HG02885 (cell line): ENCODE results near the gene RNLS.
A peak's percentile ranks its signal among the peaks of the same experiment; 100 is the strongest.
"Not testable (repeated sequence)": the region's sequence is repeated elsewhere in the genome, so short reads cannot be mapped to it uniquely, and the experiment has no call there.

Source experiments
- ATAC-seq: cut with Tn5 transposase; IDR thresholded peaks from one replicate; pipeline ENCODE4 v1.9.1; 2021; ENCODE audit warnings: mild to moderate bottlenecking; ENCODE audit not compliant: unreplicated experiment, poor library complexity

The RNLS gene

DNA sequence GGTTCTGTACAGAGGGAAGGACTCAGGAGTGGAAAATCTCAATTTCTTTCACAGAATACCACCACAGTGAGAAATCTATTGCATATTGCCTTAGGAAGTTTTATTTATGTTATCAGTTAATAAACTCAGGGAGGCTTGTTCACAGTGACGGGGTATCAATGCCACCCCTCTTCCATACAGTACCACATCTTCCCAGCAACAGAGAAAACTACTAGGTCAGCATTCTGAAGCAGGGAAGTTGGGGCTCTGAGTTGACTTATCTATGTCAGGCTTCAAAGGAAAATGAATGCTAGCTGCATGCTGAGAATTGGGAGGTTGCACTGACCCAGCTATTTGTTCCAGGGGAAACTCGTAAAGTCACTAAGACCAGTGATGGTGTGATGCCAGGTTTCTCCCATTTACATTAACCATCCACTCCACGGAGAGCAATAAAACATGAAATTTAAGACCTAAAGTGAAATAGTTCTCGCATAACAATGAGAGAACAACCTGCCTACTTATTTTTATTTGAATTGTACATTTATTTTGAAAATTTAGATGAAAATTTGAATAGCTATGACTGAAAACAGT lies 266.7 kb downstream of the RNLS start:
- no peak for ATAC-seq

DNA sequence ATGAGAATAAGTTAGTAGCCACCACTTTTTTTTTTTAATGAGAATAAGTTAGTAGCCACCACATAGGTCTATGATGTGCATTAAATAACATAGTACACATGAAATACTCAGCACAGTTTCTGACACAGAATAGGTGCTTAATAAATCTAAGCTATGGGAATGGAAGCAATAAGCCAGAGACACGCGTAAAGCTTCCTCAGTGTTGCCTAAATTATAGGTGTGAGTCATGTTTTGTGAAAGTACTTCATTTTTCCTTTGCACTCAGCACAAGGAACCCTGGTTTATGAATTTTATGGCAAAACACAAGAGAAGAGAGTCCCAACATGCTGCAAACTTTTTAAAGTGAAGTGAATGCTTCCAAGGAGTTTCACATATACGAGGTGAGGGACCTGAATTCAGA lies 267.4 kb downstream of the RNLS start:
- ATAC-seq = no peak

DNA sequence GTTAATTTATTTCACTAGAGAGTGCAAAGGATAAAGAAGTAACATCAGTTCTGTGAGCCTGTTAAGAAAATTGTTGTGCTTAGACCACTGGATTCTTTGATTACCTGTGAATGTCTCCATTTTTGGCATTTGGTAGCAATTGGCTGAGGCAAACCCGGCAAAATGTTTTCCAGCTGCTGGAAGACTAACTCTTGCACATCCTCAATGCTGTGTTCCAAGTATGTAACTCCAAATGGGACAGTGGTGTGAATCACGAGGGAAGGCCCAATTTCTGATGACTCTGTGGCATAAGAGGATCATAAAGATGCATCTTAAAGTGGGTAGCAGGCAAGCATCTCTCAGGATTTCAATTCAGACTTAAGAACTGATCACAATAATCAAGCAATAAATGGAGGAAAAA lies 268.8 kb downstream of the RNLS start:
- no peak for ATAC-seq

GRCh38 chr10:88313878-88314277 lies 269.2 kb downstream of the RNLS start:
- no peak for ATAC-seq

- ATAC-seq = no peak
Measured at GRCh38 chr10:88312855-88313254, 270.3 kb downstream of the RNLS start.

DNA sequence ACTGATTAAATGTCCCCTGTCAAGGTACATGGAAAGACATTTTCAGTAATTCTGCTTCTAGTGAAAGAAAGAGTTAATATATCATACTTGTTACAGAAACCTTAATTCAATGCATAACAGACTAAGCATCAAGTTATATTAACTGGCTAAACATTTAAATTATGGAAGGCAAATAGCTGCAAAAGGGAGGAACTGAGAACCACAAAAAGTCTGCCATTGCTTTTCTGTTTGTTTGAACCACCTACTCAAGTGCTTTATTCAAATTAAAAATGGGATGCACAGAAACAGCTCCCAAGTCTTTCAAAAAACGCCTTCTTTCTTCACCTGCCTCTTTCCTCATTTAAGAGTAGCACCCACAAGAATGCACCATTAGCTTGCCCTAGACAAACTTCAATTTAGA lies 271.9 kb downstream of the RNLS start:
- ATAC-seq = no peak

DNA sequence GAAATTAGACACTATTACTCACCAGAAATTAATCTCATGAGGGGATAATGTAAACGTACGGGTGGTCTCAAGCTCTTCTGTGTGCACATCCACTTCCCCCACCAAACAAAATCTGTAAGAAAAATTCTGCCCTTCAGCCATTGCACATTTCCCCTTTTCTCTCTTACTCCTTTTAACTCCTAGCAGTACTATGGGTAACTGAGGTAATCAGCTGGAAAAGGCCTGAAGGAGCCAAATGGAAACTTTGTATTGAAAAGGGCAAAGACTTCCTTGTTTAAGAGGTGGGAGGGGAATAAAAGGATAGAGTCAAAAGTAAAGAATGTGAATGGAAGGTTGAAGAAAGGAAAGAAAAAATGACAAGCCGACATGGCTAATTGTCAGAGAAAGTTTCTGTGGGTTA lies 273.8 kb downstream of the RNLS start:
- no peak for ATAC-seq

DNA sequence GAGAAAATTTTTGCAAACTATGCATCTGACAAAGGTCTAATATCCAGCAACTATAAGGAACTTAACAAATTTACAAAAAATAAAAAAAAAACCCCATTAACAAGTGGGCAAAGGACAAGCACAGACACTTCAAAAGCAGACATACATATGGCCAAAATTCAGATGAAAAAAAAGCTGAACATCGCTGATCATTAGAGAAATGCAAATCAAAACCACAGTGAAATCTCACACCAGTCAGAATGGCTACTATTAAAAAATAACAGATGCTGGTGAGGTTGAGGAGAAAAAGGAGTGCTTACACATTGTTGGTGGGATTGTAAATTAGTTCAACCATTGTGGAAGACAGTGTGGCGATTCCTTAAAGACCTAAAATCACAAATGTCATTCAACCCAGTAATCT lies 274.8 kb downstream of the RNLS start:
- not testable (repeated sequence) for ATAC-seq

DNA sequence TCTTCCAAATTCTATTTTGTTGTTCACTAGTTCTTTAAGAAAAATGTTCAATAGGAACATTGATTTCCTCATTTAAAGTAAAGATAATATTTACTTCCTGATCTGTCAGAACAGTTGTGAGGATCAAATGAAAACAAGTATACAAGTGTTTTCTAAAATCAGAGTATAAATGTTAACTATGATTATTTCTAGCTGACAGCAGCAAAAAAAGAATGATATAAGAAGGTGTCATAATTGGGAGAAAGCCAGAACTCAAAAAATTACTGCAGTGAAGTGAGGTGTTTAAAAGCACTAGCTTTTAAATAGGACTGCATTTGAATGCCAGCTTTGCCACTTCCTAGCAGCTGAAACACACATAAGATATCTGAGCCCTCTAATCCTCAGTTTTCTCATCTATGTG lies 283.3 kb downstream of the RNLS start:
- no peak for ATAC-seq

DNA sequence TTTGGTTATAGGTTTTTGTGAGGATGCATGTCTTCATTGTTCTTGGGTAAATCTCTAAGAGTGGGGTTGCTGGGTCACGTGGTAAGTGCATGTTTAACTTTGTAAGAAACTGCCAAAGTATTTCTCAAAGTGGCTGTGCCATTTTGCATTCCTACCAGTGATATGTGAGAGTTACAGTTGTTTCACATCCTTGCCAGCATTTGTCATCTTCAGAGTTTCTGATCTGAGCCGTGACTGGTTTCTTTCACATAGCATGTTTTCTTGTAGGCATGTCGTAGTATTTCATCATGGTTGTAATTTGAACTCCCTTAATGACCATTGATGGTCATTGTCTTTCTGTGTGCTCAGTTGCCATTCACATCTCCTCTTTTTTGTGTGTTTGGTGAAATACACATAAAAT lies 286.0 kb downstream of the RNLS start:
- ATAC-seq = no peak

DNA sequence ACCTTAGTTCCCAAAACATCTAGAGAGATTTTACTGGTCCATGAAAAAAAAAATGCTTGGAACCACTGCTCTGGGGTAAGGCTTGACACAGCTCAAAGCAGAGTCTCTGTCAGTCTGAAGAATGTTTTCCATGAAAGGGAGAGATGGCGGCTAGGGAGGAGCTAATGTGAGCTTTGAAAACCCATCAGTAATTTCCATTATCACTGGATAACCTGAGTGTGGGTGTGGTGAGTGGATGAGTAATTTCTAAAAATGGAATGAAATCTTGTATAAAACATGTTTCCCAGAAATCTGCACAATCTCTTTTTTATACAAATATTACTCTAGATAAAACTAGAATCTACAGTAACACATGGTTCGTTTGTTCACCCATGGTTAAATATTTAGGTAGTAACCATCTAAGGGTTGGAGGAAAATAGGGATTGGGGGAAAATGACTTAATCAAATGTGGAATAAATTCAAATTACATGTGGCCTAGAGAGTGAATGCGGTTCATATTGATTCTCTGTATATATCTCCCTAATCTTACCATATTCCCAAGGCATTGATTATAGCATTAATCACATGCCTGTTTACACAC lies 289.4 kb downstream of the RNLS start:
- no peak for ATAC-seq

GRCh38 chr10:88293073-88293472 lies 290.0 kb downstream of the RNLS start:
- ATAC-seq = no peak

DNA sequence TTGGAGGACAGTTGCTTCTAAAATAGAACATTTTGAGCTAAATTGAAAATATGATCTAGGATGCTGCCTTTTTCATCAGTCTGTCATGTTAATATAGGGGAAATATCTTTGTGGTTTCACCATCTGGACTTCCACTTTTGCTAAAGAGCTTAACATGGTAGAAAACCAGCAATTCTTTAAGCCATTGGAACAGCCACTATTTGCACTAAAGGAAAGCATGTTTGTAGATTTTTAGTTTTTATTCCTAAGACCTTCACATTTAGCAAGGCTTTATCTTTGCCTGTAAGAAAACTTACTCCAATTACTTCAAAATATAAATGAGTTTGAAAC lies 291.0 kb downstream of the RNLS start:
- ATAC-seq = no peak

DNA sequence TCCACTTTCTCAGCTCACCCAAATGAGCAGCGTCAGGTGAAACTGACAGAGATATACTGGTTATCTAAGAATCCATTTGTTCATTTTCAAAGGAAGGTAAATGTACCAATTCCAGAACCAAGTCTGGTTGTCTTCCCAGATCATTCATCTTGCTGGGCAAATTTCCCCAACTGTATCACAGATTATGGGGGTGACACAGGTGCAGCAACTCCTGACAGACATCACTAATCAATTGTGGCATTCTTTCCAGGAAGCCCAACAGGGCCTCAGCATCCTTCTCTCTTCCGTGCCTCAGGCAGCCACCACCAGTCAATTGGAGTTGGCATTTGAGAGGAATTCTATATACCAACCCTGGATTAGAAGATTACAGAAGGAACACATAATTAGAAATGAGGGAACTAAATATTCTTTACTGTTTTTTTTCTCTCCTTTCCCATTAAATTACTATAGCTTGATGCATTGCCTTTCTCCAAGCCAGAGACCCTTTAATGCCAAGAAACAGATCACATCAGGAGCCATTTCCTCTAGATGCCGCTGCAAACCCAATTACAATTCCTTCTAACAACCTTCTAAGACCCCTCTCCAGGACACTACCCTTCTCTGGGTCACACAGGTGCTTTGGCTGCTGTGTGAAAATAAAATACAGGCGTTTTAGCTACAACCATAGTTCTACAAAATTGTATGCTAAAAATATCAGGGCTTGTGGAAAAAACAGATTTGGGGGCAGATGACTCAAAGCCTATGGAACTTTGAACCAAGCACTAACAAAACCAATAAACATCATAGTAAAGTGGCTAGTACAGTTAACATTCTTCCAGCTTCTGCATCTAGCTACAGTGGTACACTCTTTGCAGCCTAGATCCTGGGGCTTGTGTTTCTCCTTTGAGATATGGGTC lies 291.6 kb downstream of the RNLS start:
- no peak for ATAC-seq

DNA sequence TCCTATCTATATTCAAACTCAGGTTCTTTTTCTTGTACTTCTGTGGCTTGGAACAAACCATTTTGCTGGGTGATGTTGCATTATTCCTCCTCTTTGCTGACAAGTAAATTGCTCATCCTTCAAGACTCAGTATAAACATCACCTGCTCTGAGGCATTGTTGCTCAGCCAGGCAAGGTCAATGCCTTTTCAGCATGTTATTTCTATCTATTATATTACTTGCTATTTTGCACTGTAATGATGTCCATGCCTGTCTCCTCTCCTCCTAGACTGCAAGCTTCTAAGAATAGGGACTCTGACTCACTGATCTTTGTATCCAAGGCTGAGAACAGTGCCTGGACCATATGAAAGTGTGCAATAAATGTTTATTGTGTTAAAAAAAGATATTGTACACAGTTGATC lies 293.8 kb downstream of the RNLS start:
- no peak for ATAC-seq

GRCh38 chr10:88288320-88289059 lies 294.6 kb downstream of the RNLS start:
- peak; percentile 70 for ATAC-seq

- ATAC-seq = no peak
Measured at GRCh38 chr10:88286030-88286429, 297.1 kb downstream of the RNLS start.

- ATAC-seq = no peak
Measured at GRCh38 chr10:88281592-88282347, 301.3 kb downstream of the RNLS start.

- ATAC-seq = no peak
Measured at GRCh38 chr10:88280518-88280917, 302.6 kb downstream of the RNLS start.

DNA sequence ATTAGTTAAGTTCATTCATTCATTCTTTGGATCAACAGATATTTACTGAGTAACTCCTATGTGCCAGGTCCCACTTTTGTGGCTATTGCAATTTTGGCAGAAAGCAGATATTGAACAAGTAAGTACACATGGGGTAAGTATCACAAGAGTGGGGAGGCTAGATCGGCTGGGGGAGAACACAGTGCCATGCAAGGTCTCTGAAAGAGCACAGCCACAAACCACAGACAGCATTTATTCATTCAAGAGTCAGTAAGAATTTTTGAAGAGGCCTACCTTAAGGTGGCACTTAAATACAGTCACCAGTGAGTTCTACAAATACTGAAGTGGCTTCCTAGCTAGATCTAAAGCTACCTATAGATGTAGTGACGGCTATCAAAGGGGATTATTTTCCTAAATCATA lies 304.2 kb downstream of the RNLS start:
- no peak for ATAC-seq
